Activated naive CD4-positive, alpha-beta T cell treated with anti-CD3 and anti-CD28 coated beads, Interleukin-2, amount 50 U/mL, for 72 hours (primary cell): ENCODE results near the gene GULP1. TPM values are rescaled to one million over a fixed set of nuclear protein-coding genes. Genes with fewer than 3 reads are reported as not detected.

Source experiments
- ATAC-seq, 2 donors: fragments of 150-1000 bp; cut with Tn5 transposase; 2 replicates each; pipeline ENCODE4 v1.10.0; 2021; ENCODE audit warnings: mild to moderate bottlenecking in 2 of 2, moderate library complexity in 2 of 2
- DNase-seq, 2 donors: peaks; one replicate each; pipeline ENCODE4 v3.0.0; 2021 to 2022; ENCODE audit warnings: low spot score in 2 of 2
- H3K27ac Mint-ChIP-seq, 2 donors: one replicate each; pipeline ENCODE4 v1.8.0; 2022; ENCODE audit warnings: mild to moderate bottlenecking in 2 of 2, mixed read lengths in 2 of 2
- H3K36me3 Mint-ChIP-seq, 2 donors: one replicate each; pipeline ENCODE4 v1.8.0; 2022; ENCODE audit warnings: mixed read lengths in 2 of 2
- H3K9me3 Mint-ChIP-seq, 2 donors: one replicate each; pipeline ENCODE4 v1.8.0; 2022; ENCODE audit warnings: mixed read lengths in 2 of 2
- total RNA-seq, 2 donors: library from RNA; stranded (reverse); gene quantifications; one replicate each; pipeline ENCODE4 v1.2.3, GENCODE V29; 2022

GULP1 gene
- total RNA-seq, 2 donors from 2014 or later: not detected

DNA sequence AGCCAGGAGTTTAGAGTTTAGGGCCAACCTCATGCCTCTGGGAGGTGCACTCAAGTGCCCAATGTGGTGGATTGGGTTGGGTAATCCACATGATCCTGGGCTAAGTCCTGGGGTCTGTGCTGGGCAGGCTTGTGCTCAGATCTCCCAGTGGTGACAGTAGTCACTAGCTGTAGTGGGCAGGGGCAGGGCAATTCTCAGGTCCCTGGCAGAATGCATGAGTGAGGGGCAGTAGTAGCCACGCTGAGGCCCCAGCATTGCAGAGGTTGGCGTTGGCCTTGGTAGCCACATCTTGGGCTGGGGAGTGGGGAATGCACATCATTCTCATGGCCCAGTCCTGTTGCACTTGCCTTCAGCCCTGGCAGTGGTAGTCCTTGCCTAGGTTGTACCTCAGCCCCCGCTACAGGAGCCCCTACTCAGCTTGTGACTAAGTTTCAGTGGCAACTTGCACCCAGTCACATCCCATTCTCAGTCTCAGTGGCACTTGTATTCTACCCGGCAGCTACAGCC is 269.9 kb downstream of the GULP1 start:
- no peak for ATAC-seq
- Mint-ChIP-seq H3K36me3 (peaks cover 0 to 14% of the 10 kb centered on the region in 2 donors), H3K27ac (no peak overlapping the region), H3K9me3 (peaks cover 9 to 19% of the 10 kb centered on the region in 2 donors)
- DNase-seq: no peak

DNA sequence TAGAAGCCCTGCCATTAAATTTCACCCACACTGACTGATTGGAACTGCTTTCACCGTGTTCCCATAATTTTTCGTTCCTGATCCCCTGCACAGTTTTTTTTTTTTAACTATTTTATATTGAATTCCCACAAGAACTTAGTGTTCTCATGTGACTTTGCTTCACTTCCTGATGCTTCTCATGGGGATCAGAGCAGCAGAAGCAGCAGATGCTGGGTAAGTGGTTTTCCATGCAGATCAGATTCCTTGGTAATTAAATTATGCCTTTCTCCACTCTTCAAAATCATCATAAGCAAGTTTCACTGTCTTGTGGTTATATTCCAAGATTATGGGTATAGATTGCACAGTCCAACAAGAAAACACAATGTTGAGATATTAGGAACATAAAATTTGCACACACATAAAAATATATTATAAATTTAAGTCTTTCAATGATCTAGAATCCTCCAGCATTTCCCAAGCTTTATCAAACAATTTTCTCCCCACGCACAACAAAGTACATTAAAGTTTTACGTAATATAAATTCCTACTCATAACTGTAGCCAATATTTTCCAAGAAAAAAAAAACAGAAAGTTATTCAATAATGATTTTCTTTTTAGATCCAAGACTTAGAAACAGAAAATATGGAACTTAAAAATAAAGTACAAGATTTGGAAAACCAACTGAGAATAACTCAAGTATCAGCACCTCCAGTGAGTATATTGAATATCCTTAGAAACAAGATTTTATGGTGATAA is 277.9 kb downstream of the GULP1 start:
- Mint-ChIP-seq H3K27ac (no peak overlapping the region), H3K9me3 (no peaks in the 10 kb centered on the region), H3K36me3 (no peaks in the 10 kb centered on the region)
- ATAC-seq (no peak), DNase-seq (no peak)

DNA sequence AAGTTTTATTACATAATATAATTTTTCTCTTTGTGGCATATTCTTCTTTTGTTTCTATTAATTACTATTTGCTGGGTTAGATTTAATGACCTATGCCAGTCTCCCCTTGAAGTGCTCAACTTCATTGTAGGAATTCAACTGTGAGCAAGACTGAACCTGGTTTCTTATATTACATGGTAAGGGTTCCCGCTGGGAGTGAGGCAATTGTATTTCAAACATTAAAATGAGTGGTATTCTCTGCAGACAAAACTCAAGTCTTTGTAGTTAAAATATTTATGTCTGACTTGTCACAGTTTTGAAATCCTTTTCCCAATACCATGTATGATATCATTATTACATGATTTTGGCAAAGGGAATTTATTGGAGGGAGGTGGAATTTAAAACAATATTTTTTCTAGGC is 278.7 kb downstream of the GULP1 start:
- no peaks in the 10 kb centered on the region for H3K36me3 Mint-ChIP-seq
- no peaks in the 10 kb centered on the region for H3K9me3 Mint-ChIP-seq
- no peak for DNase-seq
- no peak for ATAC-seq
- no peak overlapping the region for H3K27ac Mint-ChIP-seq

DNA sequence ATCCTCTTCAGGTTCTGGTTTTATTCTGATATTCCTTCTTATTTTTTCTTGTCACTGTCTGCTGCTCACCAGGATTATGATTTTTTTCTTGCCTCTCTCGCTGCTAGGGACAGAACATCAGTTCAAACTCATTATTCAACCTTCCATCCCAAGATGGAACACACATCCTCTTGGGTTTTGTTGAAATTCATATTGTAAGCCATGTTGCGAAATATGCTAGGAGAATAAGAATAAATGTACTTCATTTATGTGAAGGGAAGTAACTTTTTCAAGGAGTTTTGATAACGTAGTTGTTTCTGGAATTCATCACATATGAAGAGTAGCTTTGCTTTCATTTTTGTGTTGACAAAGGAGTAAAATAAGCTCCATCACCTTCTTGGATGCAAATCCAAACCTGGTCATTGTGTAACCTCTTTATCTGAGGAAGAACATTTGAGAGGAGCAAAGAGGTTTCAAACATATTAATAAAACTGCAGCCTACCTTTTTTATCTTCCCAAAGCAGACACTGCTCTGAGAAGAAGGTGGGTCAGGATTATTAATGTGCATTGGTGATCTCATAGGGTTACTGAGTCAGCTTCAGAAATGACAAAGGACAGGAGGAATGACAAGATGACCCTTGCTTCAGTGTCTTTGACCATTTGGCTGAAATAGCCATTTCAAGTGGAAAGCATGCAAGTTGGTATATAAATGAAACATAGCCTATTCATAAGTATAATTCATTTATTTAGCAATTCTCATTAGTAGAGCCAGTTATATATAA is 280.0 kb downstream of the GULP1 start:
- no peaks in the 10 kb centered on the region for H3K36me3 Mint-ChIP-seq
- H3K27ac Mint-ChIP-seq: no peak overlapping the region
- ATAC-seq: no peak
- no peaks in the 10 kb centered on the region for H3K9me3 Mint-ChIP-seq
- DNase-seq: no peak

DNA sequence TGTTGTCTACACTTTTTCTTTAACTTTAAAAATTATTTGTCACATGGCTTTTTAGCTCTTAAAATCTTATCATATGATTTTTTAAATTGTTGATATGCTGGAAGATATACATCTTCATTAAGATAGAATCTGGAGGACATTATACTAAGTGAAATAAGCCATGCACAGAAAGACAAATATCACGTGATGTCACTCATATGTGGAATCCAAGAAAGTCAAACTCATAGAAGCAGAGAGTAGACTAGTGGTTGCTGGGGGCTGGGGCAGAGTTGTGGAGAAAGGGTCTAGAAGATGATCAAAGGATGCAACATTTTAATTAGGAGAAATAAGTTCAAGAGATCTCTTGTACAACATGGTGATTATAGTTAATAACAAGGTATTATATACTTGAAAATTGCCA is 280.9 kb downstream of the GULP1 start:
- Mint-ChIP-seq H3K9me3 (no peaks in the 10 kb centered on the region), H3K36me3 (no peaks in the 10 kb centered on the region), H3K27ac (no peak overlapping the region)
- no peak for ATAC-seq
- no peak for DNase-seq

DNA sequence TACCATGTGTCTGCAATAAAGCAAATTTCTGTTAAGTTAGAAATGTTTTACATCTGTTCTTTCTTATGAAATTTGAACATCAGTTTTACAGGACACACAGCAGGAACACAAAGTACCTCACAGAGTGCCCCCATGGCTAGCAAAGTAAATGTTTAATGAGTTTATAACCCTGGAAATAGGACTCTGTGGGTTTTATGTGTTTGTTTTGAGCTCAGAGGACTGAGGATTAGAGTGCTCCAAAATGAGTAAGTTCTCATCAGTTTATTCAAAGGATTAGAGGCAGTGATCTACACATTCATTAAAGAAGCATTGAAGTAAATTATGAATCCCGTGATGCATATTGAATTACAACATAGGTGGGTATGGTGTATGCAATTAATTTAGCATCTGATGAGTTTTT is 281.8 kb downstream of the GULP1 start:
- ATAC-seq (no peak), DNase-seq (no peak)
- Mint-ChIP-seq H3K9me3 (no peaks in the 10 kb centered on the region), H3K27ac (no peak overlapping the region), H3K36me3 (no peaks in the 10 kb centered on the region)

DNA sequence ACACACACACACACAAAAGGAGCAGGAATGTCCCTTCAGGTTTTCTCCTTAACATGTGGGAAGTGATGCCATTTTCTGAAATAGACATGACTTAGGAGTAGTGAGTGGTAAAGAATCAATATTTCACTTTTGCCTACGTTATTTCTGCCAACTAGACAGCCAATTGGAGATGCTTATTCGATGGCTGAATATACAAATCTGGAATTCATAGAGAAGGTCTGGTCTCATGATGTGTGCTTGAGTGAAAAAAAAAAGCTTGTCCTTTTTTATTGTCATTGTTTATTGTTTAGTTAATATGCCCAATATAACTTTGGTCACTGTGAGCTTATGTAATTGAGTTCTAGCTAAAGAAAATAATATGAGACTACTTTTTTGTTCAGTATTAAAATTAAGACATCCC is 284.3 kb downstream of the GULP1 start:
- ATAC-seq: no peak
- Mint-ChIP-seq H3K36me3 (no peaks in the 10 kb centered on the region), H3K27ac (no peak overlapping the region), H3K9me3 (no peaks in the 10 kb centered on the region)
- no peak for DNase-seq

DNA sequence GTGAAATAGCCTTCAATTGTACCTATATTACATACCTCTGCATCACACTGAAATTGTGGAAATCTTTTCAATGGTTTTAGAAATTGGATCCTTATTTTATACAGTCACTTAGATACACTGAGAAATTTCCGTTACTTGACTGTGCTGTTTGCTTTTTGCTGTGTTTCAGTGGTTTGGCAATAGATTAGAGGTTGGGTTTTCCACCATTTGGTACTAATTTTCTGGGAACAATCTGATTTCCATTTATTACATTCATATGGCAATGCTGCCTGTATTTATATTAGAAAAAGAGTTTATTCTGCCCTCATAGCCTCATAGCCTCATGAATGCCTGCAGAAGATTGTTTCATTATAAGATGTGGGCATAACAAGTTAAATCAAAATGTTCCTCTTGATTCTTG is 285.0 kb downstream of the GULP1 start:
- Mint-ChIP-seq H3K36me3 (no peaks in the 10 kb centered on the region), H3K9me3 (no peaks in the 10 kb centered on the region)

DNA sequence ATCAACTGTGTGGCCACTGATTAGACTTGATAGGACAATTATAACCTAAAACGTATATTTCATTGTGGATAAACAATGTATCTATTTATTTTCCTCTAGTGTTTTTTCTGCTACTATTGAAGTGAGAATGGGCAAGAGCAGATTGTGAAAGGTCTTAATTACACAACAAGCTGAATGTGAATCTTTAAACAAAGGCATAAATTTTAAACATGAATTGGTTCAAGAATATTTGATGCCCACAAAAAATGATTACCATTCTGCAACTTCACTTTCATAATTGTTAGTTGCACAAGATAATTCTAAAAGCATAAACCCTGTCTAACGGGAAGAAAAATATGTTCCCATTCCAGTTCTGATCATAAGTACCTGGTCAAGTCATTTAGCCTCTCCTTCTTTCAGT is 285.6 kb downstream of the GULP1 start:
- Mint-ChIP-seq H3K27ac (no peak overlapping the region), H3K36me3 (no peaks in the 10 kb centered on the region), H3K9me3 (no peaks in the 10 kb centered on the region)
- DNase-seq (no peak), ATAC-seq (no peak)

More for the DNA sequence above, 285.0 kb downstream of the GULP1 start:
- no peak for DNase-seq
- ATAC-seq: no peak
- no peak overlapping the region for H3K27ac Mint-ChIP-seq

DNA sequence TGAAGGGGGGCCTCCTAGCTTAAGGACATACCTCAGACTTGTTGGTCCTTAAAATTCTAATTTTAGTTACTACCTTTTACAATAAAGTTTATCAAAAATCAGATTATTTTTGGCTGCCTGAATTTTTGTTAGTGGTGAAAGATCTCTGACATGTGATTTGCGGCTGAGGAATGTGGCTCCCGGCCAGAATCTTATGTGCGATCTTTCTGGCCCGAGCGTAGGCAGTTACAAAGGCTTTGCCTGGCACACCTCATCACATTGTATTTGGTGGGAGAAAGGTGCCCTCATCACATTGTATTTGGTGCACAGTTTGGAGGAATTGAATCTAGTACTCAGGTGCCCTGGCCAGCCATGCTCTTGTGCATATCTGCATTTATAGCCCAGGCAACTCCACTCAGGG is 289.1 kb downstream of the GULP1 start:
- H3K27ac Mint-ChIP-seq: no peak overlapping the region
- no peak for DNase-seq
- no peak for ATAC-seq
- H3K9me3 Mint-ChIP-seq: no peaks in the 10 kb centered on the region
- no peaks in the 10 kb centered on the region for H3K36me3 Mint-ChIP-seq

DNA sequence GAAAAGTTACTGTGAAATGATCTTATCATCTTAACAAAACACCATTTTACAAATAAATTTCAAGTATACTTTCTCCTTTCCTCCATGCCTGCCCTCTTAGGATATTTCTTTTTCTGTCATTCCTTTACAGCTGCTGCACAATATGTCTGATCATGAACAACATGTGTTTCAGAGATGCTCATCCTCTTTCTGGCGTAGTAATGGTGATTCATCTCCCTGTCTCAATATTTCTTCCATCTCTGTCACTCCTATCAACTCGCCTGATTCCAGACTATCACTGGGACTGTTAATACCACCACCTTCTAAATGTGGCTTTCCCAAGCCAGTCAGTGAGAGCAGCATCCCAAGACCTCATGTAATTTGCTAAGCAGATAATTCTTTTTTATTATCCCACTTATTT is 290.5 kb downstream of the GULP1 start:
- ATAC-seq (no peak), DNase-seq (no peak)
- Mint-ChIP-seq H3K36me3 (no peaks in the 10 kb centered on the region), H3K27ac (no peak overlapping the region), H3K9me3 (no peaks in the 10 kb centered on the region)

DNA sequence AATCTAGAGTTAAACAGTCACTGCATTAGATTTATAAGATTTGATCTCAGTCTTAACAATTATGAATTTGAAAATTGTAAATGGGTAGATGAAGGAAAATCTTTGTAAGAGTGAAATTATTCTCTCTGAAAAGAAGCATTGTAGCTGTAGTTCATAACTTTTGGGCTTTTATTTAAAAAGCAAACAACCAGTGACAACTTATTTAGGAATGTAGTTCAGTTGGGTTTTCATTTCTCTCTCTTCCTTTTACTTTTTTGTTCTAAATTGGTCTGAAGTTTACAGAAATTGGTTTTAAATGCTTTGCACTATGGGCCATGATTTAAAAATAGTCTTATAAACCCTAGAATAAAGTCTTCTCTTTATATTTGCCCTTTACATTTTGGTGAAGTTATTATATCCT is 296.6 kb downstream of the GULP1 start:
- ATAC-seq (no peak), DNase-seq (no peak)
- H3K9me3 Mint-ChIP-seq: no peaks in the 10 kb centered on the region
- H3K36me3 Mint-ChIP-seq: no peaks in the 10 kb centered on the region
- no peak overlapping the region for H3K27ac Mint-ChIP-seq

DNA sequence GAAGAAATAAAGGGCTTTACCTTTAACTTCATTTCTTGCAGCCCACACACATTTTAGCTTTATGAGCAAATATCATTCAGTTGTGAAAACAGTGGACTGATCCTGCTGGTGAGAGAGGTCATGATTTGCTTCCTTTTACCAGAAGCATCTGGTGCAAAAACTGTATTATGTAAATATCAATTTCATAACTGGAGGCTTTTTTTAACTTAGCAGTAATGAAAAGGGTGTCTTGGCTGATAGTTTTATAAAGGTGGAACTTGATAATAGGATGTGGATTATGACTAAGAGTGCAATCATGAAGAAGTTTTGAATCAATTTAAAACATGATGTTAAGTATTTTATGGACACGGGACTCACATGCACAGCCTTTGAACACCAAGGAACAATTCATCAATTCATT is 304.4 kb downstream of the GULP1 start:
- no peak overlapping the region for H3K27ac Mint-ChIP-seq
- H3K36me3 Mint-ChIP-seq: no peaks in the 10 kb centered on the region
- DNase-seq: no peak
- no peak for ATAC-seq
- H3K9me3 Mint-ChIP-seq: no peaks in the 10 kb centered on the region

DNA sequence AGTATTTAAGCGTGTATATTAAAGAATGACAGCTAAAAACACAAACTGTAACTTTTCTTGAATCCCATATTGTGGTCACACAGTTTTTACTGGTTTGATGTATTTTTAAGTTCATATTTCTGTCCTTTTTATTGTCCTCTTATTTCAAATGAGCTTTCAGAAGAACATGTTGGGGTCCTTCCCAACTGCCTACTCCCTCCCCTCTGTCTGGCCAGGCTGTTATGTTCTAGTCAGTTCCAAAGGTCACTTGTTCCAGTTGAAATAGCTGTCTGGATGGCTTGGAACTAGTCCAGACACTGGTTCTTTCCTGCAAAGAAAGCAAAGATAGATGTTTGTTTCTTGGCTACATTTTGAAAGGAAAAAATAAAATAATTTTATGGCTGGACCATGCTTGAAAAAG is 306.9 kb downstream of the GULP1 start:
- ATAC-seq: no peak
- no peaks in the 10 kb centered on the region for H3K9me3 Mint-ChIP-seq
- DNase-seq: no peak
- no peak overlapping the region for H3K27ac Mint-ChIP-seq
- H3K36me3 Mint-ChIP-seq: no peaks in the 10 kb centered on the region

DNA sequence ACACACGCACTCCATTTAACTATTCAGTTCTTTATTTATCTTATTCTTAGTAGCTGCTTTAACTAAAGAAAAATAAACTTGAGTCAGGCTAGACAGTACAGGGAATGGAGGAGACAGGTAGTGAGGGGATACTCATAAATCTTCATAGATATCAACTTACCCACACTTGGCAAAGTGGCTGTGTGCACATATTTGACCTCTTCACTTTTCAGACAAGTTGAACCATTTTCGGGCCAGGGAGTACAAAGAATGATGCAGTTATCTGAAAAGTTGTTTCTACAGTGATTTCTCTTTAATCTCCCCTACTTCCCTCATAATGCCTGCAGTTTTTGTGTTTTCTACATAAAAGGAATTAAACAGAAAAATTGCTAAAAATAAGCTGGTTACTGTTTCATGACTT is 307.5 kb downstream of the GULP1 start:
- H3K27ac Mint-ChIP-seq: no peak overlapping the region
- no peak for DNase-seq
- no peaks in the 10 kb centered on the region for H3K36me3 Mint-ChIP-seq
- ATAC-seq: no peak
- H3K9me3 Mint-ChIP-seq: no peaks in the 10 kb centered on the region

DNA sequence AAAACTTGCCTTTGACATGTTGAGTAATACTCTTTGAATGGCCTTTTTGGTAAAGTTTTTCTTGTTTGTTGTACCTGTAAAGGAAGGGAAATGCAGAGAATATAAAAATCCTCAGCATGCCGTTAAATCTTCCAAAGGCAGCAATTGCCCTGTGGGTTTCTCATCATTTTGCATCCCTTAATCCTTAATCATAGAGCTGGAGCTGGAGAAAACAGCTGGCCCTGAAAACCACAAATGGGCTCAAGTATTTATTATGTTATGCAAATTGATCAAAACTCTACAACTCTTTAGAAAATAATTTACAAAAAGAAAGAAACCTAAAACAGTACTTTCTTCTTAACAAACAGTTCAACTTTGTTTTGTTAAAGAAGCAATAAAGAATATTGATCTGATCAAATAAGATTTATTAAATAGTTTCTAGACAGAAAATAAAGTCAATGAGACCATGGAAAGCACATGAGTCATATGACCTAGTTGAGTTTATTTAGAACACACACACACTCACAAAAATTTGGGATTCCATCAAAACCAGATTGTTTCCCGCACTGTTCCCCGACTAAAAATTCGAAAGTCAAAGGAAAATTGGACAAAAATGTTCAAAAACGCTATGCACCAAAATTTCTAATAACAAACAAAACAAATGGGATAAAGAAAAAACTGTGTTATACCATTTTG is 309.0 kb downstream of the GULP1 start:
- H3K9me3 Mint-ChIP-seq: no peaks in the 10 kb centered on the region
- DNase-seq (no peak), ATAC-seq (no peak)
- H3K36me3 Mint-ChIP-seq: no peaks in the 10 kb centered on the region
- no peak overlapping the region for H3K27ac Mint-ChIP-seq

DNA sequence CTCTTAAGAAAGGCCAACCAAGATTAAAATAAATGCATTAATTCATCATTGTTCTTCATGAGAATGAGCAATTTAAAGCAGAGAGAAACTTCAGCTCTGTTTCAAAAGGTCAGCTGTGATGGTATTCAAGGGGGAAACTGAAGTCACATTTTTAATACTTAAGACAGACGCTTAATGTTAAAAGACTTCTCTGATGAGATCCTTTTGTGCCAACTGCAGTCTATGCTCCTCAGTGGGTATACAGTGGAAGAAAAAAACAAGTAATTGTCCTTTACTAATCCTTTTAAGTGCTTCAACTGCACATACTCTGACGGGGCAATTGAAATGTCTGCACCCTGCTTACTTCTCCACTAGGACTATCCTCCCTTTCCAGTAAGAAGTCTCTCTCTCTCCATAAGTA is 309.7 kb downstream of the GULP1 start:
- ATAC-seq (no peak), DNase-seq (no peak)
- no peaks in the 10 kb centered on the region for H3K9me3 Mint-ChIP-seq
- H3K27ac Mint-ChIP-seq: no peak overlapping the region
- no peaks in the 10 kb centered on the region for H3K36me3 Mint-ChIP-seq
